T-helper 2 cell treated with Interferon-gamma antibody and Interleukin-4, amounts not matched to agents 5 μg/mL and 100 μg/mL, for 36 hours (primary cell): ENCODE measurements around the gene C19orf81.
"Not testable (repeated sequence)": the region's sequence is repeated elsewhere in the genome, so short reads cannot be mapped to it uniquely, and the experiment has no call there.

ENCODE experiments used
- DNase-seq: peaks from one replicate; pipeline ENCODE4 v3.0.0; 2021; ENCODE audit warnings: low spot score
- H3K27ac Mint-ChIP-seq: one replicate; pipeline ENCODE4 v1.8.0; 2021; ENCODE audit warnings: mild to moderate bottlenecking, mixed read lengths
- H3K27me3 Mint-ChIP-seq: one replicate; pipeline ENCODE4 v1.8.0; 2021; ENCODE audit warnings: low read depth, mixed read lengths
- H3K36me3 Mint-ChIP-seq: one replicate; pipeline ENCODE4 v1.8.0; 2021; ENCODE audit warnings: low read depth, mixed read lengths
- H3K4me1 Mint-ChIP-seq: one replicate; pipeline ENCODE4 v1.8.0; 2021; ENCODE audit warnings: low read depth, mixed read lengths
- H3K4me3 Mint-ChIP-seq: one replicate; pipeline ENCODE4 v1.8.0; 2022; ENCODE audit warnings: mild to moderate bottlenecking, moderate library complexity, mixed read lengths
- H3K9me3 Mint-ChIP-seq: one replicate; pipeline ENCODE4 v1.8.0; 2021; ENCODE audit warnings: mixed read lengths

The C19orf81 gene

GRCh38 chr19:50620394-50620906, 28.8 kb upstream of the C19orf81 start:
- not testable (repeated sequence) for H3K27ac Mint-ChIP-seq, H3K9me3 Mint-ChIP-seq, H3K4me3 Mint-ChIP-seq, DNase-seq, H3K4me1 Mint-ChIP-seq, H3K36me3 Mint-ChIP-seq, H3K27me3 Mint-ChIP-seq

DNA sequence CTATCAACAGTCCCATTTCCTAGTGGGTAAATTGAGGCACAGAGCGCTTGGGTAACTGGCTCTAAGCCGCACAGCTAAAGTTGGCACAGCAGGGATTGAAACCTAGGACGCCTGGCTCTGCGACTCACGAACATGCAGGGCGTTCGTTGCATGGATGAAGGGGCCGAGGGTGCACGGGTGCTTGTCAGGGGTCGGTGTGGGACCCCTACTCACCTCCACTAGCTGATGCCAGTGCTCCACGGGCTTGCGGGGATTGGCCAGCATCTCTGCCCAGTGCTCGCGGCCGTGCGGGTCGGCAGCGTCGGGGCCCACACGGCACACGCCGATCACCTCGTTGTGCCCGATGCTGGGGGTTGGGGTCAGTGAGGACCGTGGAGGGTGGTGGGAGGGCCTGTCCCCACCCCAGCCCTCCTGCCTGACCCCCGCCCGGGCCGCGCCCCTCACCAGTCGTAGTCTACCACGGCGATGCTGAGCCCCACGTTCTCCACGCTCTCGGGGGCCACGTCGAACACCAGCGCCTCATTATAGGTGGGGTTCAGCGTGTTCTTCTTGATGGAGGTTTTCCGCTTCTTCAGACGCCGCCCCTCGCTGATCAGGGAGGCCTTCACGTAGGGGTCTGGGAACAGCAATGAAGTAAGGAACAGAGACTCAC, 24.2 kb upstream of the C19orf81 start:
- H3K27me3 Mint-ChIP-seq = no peaks in the 10 kb centered on the region
- no peaks in the 10 kb centered on the region for H3K36me3 Mint-ChIP-seq

GRCh38 chr19:50626011-50626410, 23.2 kb upstream of the C19orf81 start:
- H3K27ac Mint-ChIP-seq = no peak overlapping the region
- H3K4me1 Mint-ChIP-seq = no peaks in the 10 kb centered on the region
- no peak for DNase-seq
- H3K27me3 Mint-ChIP-seq = no peaks in the 10 kb centered on the region
- H3K9me3 Mint-ChIP-seq = no peaks in the 10 kb centered on the region
- no peak overlapping the region for H3K4me3 Mint-ChIP-seq
- no peaks in the 10 kb centered on the region for H3K36me3 Mint-ChIP-seq

More for the DNA sequence above, 24.2 kb upstream of the C19orf81 start:
- H3K4me1 Mint-ChIP-seq = no peaks in the 10 kb centered on the region
- no peak for DNase-seq
- H3K4me3 Mint-ChIP-seq = no peak overlapping the region
- H3K27ac Mint-ChIP-seq = no peak overlapping the region
- no peaks in the 10 kb centered on the region for H3K9me3 Mint-ChIP-seq

DNA sequence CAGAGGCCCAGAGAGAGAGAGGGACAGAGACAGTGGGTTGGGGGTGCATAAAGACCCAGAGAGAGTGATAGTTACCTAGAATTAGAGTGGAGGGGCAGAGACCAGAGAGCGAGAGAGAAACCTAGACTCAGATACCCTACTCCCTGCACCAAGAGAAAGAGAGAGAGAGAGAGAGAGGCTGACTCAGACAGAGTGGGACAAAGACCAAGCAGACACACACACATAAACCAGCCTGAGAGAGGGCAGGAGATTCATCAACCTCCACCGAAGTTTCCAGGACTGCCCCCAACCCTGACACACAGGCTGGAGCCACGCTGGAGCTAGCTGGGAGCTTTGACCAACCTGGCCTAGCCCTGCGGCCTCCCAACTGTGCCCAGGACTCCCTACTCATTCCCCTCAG, 22.4 kb upstream of the C19orf81 start:
- Mint-ChIP-seq H3K4me1 (no peaks in the 10 kb centered on the region), H3K27ac (no peak overlapping the region), H3K4me3 (no peak overlapping the region), H3K27me3 (no peaks in the 10 kb centered on the region), H3K36me3 (no peaks in the 10 kb centered on the region), H3K9me3 (no peaks in the 10 kb centered on the region)
- DNase-seq = no peak

GRCh38 chr19:50628146-50628545, 21.1 kb upstream of the C19orf81 start:
- Mint-ChIP-seq H3K27ac (no peak overlapping the region), H3K36me3 (no peaks in the 10 kb centered on the region), H3K9me3 (peaks cover 2% of the 10 kb centered on the region), H3K27me3 (no peaks in the 10 kb centered on the region), H3K4me1 (no peaks in the 10 kb centered on the region), H3K4me3 (no peak overlapping the region)
- DNase-seq = no peak

GRCh38 chr19:50628551-50628950, 20.7 kb upstream of the C19orf81 start:
- H3K27me3 Mint-ChIP-seq = no peaks in the 10 kb centered on the region

DNA sequence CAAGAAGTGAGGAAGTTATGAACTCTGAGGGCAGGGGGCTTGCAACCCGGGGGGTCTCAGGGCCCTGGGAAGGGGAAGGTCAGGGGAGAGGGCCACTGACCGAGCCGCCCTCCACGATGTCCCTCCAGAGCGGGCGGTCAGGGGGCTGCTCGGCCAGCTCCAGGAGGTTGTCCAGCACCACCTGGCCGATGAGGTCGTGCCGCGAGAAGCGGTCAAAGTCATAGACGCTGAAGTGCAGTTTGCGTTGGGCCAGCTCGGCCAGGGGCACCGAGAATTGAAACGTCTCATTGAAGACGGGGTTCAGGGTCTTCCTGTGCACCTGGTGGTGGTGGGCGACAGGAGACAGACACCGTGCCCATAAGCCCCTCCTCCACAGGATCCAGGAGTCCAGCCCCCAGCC, 20.1 kb upstream of the C19orf81 start:
- Mint-ChIP-seq H3K4me1 (no peaks in the 10 kb centered on the region), H3K36me3 (no peaks in the 10 kb centered on the region), H3K27ac (no peak overlapping the region), H3K27me3 (no peaks in the 10 kb centered on the region), H3K4me3 (no peak overlapping the region), H3K9me3 (peaks cover 11% of the 10 kb centered on the region)
- DNase-seq = no peak

More at GRCh38 chr19:50628551-50628950, 20.7 kb upstream of the C19orf81 start:
- Mint-ChIP-seq H3K4me1 (no peaks in the 10 kb centered on the region), H3K4me3 (no peak overlapping the region), H3K36me3 (no peaks in the 10 kb centered on the region), H3K27ac (no peak overlapping the region), H3K9me3 (peaks cover 6% of the 10 kb centered on the region)
- no peak for DNase-seq

GRCh38 chr19:50629801-50630200, 19.4 kb upstream of the C19orf81 start:
- Mint-ChIP-seq H3K27ac (no peak overlapping the region), H3K36me3 (no peaks in the 10 kb centered on the region), H3K27me3 (no peaks in the 10 kb centered on the region), H3K4me1 (no peaks in the 10 kb centered on the region), H3K9me3 (peaks cover 12% of the 10 kb centered on the region), H3K4me3 (no peak overlapping the region)
- no peak for DNase-seq

- Mint-ChIP-seq H3K9me3 (peaks cover 17% of the 10 kb centered on the region), H3K27me3 (peaks cover 8% of the 10 kb centered on the region), H3K36me3 (no peaks in the 10 kb centered on the region), H3K27ac (no peak overlapping the region), H3K4me1 (no peaks in the 10 kb centered on the region), H3K4me3 (no peak overlapping the region)
- no peak for DNase-seq
Observed at GRCh38 chr19:50632151-50632835, 17.0 kb upstream of the C19orf81 start.

GRCh38 chr19:50633359-50633758, 15.9 kb upstream of the C19orf81 start:
- no peak for DNase-seq
- Mint-ChIP-seq H3K27me3 (peaks cover 18% of the 10 kb centered on the region), H3K4me1 (no peaks in the 10 kb centered on the region), H3K4me3 (no peak overlapping the region), H3K9me3 (peaks cover 17% of the 10 kb centered on the region), H3K27ac (no peak overlapping the region), H3K36me3 (no peaks in the 10 kb centered on the region)

DNA sequence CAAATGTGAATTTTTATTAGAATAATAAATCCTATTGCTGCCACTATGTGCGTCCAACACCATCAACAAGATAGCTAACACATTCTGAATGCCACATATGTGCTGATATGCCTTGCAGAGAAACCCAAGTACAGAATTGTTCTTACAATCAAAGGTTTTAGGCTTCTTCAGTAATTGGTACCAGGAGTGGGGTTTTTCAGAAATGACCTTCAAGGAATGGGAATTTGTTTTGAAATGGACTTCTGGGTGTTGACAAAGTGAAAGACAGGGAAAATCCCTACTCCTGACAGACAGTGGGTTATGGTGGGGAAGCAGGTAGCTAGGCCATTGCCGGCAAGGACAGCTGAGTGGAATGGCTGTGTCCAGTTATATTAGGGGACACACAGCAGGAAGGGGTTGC, 15.3 kb upstream of the C19orf81 start:
- H3K4me3 Mint-ChIP-seq = no peak overlapping the region
- H3K27me3 Mint-ChIP-seq = peaks cover 24% of the 10 kb centered on the region
- DNase-seq = no peak
- peaks cover 17% of the 10 kb centered on the region for H3K9me3 Mint-ChIP-seq
- H3K36me3 Mint-ChIP-seq = no peaks in the 10 kb centered on the region
- no peak overlapping the region for H3K27ac Mint-ChIP-seq
- H3K4me1 Mint-ChIP-seq = no peaks in the 10 kb centered on the region

GRCh38 chr19:50636317-50637085, 12.7 kb upstream of the C19orf81 start:
- Mint-ChIP-seq H3K36me3 (no peaks in the 10 kb centered on the region), H3K4me1 (peaks cover 2% of the 10 kb centered on the region), H3K27me3 (peaks cover 38% of the 10 kb centered on the region), H3K4me3 (no peak overlapping the region), H3K9me3 (peaks cover 17% of the 10 kb centered on the region), H3K27ac (no peak overlapping the region)
- DNase-seq = no peak

GRCh38 chr19:50638600-50638999, 10.6 kb upstream of the C19orf81 start:
- H3K4me3 Mint-ChIP-seq = no peak overlapping the region
- peaks cover 38% of the 10 kb centered on the region for H3K27me3 Mint-ChIP-seq
- no peak for DNase-seq
- no peak overlapping the region for H3K27ac Mint-ChIP-seq
- H3K36me3 Mint-ChIP-seq = no peaks in the 10 kb centered on the region
- H3K4me1 Mint-ChIP-seq = peaks cover 2% of the 10 kb centered on the region
- peaks cover 10% of the 10 kb centered on the region for H3K9me3 Mint-ChIP-seq
